ENCODE results near the gene PCSK4.
A peak's percentile ranks its signal among the peaks of the same experiment; 100 is the strongest.
"Not testable (repeated sequence)": the region's sequence is repeated elsewhere in the genome, so short reads cannot be mapped to it uniquely, and the experiment has no call there.

Gene PCSK4

GRCh38 chr19:1481224-1481892, 8.8 kb downstream of the PCSK4 start:
- TF ChIP-seq CTCF (IDR thresholded peaks at IDR 0.05; ENCODE audit: low read depth, low read length): no peak
- DNase-seq (ENCODE audit: extremely low read depth, low read depth): no peak

GRCh38 chr19:1478934-1479707, 11.0 kb downstream of the PCSK4 start, which contains the start of gene C19orf25:
TSS of gene C19orf25 (minus strand) at chr19:1479215. CDS start at chr19:1478903, 312 bp downstream.
- TF ChIP-seq CTCF (IDR thresholded peaks at IDR 0.05; ENCODE audit: low read depth, low read length): no peak
- peak; percentile 76 for DNase-seq (ENCODE audit: extremely low read depth, low read depth)

DNA sequence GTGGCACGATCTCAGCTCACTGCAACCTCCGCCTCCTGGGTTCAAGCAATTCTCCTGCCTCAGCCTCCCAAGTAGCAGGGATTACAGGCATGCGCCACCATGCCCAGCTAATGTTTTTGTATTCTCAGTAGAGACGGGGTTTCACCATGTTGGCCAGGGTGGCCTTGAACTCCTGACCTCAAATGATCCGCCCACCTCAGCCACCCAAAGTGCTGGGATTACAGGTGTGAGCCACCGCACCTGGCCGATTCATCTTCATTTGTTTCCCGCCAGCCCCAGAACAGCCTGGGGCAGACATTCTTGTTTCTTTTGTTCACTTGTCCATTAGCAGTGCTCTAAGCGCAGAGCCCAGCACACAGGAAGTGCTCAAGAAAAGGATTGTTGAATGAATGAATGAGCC, 13.1 kb downstream of the PCSK4 start:
- DNase-seq (ENCODE audit: extremely low read depth, low read depth): not testable (repeated sequence)

DNA sequence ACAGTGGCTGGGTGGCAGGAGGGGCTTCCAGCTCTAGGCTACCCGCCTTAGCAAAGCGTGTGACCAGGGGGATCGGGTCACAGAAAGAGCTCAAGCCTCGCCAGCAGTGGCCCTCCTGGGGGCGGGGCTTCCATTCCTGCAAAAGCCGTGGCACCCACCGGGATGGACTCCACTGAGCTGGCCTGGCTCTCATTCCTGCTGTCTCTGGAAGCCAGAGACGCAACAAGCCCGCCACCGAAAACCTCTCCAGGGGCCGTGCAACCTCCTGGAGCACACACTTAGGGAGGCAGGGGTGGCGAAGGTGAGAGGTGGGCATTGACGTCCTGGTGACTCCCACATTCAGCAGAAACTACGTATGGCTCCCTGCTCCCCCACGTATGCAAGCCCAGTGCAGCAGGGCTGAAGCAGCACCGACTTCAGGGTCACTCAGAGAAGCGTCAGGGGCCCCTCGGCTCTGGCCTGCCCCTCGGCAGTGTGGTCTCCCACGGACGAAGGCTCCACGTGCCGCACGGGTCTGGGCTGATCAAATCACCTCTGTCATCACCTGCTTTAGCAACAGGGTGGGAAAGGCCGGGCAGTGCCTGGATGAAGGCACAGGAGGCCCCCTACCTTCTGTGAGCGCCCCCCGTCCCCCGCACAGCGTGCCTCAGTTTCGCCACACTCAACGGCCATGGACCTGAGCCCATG, 14.3 kb downstream of the PCSK4 start:
- no peak for DNase-seq (ENCODE audit: extremely low read depth, low read depth)
- TF ChIP-seq CTCF (IDR thresholded peaks at IDR 0.05; ENCODE audit: low read depth, low read length): no peak

GRCh38 chr19:1474765-1475351, 15.3 kb downstream of the PCSK4 start:
- no peak for DNase-seq (ENCODE audit: extremely low read depth, low read depth)
- TF ChIP-seq CTCF (IDR thresholded peaks at IDR 0.05; ENCODE audit: low read depth, low read length): no peak

DNA sequence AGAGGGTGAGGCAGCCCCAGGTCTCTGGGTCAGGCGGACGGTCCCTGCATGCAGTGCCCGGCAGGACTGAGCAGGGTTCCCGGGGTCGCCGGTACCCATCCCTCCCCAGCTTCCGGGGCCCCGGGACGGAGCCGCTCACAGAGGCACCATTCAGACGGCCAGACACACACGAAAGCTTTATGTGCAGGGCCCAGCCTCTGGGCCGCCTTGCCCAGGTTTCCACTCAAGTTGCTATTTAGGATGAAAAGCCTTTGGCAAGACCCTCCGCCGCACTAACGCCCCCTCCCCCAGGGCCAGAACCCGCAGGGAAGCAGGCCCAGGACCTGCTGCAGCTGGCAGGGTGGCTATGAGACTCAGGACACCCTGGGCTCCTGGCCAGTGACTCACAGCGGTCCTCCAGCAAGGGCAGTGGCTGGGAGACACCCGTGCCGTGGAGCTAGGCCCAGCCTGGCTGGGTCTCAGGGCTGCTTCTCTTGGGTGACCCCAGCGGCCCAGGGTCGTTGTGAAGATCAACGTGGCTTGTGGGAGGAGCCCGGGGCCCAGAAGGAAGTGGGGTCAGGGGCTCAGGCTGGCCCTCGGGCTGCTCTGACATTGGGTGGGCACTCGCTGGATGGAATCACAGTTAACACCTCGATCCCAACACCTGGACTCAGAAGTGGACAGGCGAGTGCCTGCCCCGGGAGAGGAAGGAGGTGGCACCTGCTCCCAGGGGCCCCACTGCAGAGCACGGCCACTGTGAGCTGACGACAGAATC, 16.0 kb downstream of the PCSK4 start:
- TF ChIP-seq CTCF (IDR thresholded peaks at IDR 0.05; ENCODE audit: low read depth, low read length): no peak
- no peak for DNase-seq (ENCODE audit: extremely low read depth, low read depth)
